C4-2B (cell line): ENCODE data around the gene MTURN.

Experiments used
- CTCF ChIP-seq: fragments of 450-650 bp; conservative IDR thresholded peaks from 2 replicates; pipeline ENCODE4 v1.5.1; 2017; ENCODE audit warnings: mild to moderate bottlenecking
- ZFX ChIP-seq: fragments of 450-650 bp; IDR thresholded peaks from 2 replicates; pipeline ENCODE4 v1.6.1; 2017

- TF ChIP-seq CTCF, result no peak
- TF ChIP-seq ZFX, result no peak
Measured at GRCh38 chr7:30091987-30092386, 42.8 kb upstream of the MTURN start.
